Amniotic epithelial cell (primary cell): Measurements from ENCODE around the gene NKAIN2.

Experiments
- DNase-seq: peaks from one replicate; pipeline ENCODE4 v3.0.0-alpha.2; 2010; ENCODE audit warnings: low read depth

Gene NKAIN2

GRCh38 chr6:124599656-124600055, 796.0 kb downstream of the NKAIN2 start:
- DNase-seq: no peak

DNA sequence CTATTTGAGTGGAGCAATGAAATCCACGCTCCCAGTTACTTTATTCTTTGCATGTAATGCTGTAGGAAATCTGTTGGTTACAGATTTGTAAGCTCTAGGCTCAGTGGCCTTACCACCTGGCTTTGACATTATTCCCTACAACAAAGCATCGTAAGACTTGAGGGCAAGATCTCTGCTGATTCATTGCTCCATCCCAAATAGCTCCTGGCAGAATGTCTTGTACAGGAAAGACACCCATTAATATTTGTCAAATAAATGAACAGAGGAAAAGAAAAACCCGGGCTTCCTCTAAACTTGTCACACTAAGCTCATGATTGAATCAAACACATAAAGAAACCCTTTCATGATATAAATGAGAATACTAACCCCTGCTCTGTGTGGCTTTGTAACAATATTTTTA, 801.1 kb downstream of the NKAIN2 start:
- no peak for DNase-seq

DNA sequence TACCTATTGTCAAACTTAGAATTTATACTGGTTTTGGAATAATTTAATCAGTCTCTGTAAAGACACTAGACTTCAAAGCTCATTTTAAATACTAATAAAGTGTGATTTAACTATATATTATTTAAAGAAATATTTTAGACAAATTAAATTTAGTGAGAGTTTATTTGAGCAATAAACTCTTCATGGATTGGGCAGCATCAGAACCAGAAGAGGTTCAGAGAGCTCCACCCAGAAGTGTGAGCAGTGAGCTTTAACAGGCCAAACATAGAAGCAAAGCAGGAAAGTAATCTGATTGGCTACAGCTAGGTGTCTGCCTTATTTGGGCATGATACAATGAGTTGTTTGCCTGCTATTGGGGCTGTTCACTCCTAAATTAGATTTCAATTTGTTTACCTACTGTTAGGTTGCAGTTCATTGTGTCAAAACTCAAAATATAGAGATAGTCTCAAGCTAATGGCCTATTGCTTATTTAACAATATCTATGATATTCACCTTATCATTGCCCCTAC, 803.5 kb downstream of the NKAIN2 start:
- DNase-seq: no peak

DNA sequence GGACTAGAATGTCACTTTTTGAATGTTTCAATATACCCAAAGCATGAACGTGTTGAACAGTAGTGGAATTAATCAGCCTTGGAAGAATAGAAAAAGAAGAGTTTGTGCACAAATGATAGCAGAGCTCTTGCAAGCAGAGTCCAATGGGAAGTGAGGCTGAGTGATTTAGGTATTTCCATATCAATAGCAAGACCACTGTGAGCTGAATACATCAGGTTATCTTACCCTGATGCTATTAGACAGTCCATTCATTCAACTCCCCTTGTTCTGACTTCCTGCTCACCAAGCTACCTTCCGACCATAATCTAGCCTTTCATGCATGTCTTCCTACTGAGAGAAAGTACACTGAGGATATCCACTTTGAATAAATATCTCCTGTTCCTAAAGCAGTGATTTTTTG, 809.4 kb downstream of the NKAIN2 start:
- DNase-seq: no peak

GRCh38 chr6:124622351-124622750, 818.7 kb downstream of the NKAIN2 start:
- no peak for DNase-seq

- DNase-seq: no peak
Measured at GRCh38 chr6:124633655-124634054, 830.0 kb downstream of the NKAIN2 start.

DNA sequence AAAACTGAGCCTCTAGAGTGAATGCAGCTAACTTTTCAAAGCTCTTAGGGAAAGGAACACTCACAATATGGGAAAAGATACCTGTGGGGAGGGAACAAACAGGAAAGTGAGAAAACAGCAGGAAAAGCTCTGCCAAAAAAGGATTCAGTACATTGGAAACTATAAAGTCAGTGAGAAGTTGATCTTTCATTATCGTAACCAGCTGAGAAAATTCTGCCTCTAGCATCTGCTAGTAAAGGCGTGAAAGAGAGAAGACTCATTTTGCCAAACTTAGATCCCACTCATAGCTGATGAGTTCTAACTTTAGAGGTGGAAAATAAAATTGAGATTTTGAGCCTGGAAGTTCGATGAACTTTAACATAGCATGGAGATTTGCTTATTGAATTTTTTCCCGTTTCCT, 836.8 kb downstream of the NKAIN2 start:
- no peak for DNase-seq

DNA sequence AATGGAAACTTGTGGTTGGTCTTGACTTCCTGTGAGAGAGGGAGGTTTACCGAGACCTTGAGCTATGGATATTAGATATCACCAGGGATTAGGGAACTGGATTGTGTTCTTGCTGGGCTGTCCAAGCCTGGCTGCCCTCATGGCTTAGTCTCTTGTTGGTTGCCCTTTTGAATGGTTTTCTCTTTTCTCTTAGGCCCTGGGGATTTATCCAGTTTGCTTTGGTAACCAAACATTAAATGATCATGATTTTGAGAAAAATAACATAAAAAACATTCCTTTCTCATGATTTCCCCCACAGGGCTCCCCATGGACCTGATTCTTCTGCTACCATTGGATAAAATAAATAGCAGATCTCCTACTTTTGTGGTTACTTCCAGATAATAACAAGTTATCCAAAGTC, 852.2 kb downstream of the NKAIN2 start:
- DNase-seq: no peak

DNA sequence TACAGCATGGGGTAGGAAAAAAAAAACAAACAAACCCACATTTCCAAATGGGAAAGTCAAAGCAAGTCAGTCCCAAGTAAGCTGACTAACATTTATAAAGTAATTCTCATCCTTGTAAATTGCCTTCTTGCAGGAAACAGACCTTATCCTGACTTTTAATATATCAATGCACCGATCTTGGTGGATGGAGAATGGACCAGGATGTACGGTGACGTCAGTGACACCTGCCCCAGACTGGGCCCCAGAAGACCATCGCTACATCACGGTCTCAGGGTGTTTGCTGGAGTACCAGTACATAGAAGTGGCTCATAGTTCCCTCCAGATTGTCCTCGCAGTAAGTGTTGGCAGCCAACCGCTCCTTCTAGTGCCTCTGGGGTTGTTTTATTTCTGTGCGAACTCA, 854.4 kb downstream of the NKAIN2 start:
- no peak for DNase-seq

- DNase-seq: no peak
Measured at GRCh38 chr6:124659427-124659826, 855.8 kb downstream of the NKAIN2 start.

DNA sequence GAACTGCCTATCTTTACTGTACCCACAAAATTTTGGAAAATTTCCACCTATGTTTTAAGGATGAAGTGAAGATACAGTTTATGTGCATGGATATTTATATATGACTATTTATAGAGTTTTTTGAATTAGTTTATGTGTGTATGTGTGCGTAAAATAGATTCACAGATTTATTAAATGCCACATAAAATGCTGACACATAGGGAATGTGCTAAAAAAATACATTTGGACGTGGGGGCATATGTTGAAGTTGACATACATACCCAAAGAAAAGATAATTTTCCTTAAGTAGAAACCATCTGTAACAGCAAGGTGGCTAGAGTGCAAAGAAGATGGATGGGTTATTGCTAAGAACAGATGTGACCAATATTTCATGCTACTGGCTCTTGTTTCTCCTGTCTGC, 856.5 kb downstream of the NKAIN2 start:
- no peak for DNase-seq

DNA sequence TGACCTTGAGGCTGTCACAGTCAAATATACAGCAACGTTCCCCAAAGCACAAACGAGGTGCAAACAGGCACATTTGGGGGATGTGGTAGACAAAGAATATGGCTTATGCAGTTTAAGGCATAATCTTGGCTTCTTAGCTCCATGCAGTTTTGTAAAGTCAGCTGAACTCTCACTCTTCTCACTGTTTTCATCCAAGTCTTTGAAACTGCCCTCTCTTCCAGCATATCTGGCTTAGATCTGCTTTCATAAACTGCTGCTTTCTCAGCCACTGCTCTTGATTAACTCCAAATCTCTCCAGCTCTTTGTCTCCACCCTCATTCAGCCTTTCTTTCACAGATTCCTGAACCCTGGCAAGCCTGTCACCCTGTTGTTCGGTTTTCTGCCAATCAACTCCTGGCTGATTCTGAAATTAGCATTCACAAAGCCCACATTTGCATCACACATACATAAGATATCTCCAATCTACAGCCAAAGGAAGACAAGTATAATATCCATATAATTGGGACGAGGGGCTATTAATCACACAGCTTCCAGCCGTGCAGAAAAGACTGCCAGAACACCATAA, 857.5 kb downstream of the NKAIN2 start:
- DNase-seq: no peak

GRCh38 chr6:124668028-124668427, 864.4 kb downstream of the NKAIN2 start:
- no peak for DNase-seq

DNA sequence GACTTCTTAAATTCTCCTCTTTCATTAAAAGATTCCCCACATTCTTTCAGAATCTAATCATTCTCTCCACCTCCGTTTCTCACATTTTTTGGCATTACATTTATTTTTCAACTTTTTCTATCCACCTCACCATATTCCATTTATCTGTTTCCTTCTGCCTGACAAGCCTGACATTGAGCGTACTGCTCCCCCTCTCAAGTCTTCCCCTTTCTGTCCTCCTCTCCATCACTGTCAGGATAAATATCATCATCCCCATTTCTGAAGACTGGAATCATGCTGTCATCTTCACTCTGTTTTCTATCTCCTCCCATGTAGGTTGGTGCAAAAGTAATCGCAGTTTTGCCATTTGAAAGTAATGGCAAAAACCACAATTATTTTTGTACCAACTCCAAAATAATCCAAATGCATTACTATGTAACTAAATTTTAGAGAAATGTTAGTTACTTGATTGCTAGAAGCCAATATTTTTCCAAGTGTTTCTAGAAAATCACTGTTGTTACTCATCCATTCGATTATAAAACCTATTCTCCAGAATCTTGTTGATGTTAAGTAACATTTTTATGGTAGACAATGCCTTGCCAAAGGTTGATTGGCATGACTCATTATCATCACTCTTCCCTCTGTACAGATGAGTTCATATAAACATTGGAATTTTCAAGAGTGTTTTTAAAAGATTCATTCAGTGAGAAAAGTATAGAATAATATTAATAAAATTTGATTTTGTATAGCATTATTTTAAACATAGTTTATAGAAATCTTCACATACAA, 866.2 kb downstream of the NKAIN2 start:
- no peak for DNase-seq

DNA sequence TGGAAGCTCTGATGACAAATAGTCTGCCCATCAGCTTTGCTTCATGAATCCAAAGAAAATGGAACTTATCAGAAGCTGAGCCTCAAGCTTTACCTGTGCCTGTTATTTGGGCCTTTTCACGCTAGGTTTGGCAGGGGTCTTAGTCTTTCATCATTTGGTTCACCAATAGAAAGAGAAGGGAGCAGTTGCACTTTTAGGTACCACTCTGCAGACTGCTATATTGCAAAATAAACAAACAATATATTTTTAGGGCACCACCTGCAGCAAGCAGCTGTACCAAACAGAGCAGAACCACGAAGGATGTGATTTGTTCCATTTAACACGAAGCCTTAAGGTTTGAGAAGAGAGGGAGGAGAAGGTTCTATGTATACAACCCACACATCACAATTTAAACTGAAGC, 867.1 kb downstream of the NKAIN2 start:
- DNase-seq: no peak

GRCh38 chr6:124671324-124671723, 867.7 kb downstream of the NKAIN2 start:
- DNase-seq: no peak

DNA sequence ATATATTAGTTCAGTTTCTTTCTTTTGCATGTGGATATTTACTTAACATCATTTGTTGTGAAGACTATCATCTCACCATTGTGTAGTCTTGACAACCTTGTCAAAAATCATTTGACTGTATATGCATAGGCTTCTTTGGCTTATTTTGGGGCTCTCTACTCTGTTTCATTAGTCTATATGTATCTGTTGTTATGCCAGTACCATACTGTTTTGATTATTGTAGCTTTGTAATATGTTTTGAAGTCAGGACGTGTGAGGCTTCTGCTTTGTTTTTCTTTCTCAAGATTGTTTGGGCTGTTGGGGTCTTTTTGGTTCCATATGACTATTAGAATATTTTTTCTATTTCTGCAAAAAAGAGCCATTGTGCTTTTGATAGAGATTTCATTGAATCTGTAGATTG, 870.4 kb downstream of the NKAIN2 start:
- no peak for DNase-seq

DNA sequence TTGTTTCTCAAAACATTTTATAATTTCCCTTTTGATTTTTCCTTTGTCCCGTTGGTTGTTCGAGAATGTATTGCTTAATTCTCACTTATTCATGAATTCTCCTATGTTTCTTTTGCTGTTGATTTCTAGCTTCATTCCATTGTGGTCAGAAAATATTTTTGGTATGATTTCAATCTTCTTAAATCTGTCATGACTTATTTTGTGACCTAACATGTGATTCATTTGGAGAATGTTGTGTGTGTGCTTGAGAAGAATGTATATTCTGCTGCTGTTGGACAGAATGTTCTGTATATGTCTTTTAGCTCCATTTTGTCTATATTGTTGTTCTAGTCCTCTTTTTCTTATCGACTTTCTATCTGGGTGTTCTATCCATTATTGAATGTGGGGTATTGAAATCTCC, 872.4 kb downstream of the NKAIN2 start:
- peak; percentile 94 for DNase-seq

DNA sequence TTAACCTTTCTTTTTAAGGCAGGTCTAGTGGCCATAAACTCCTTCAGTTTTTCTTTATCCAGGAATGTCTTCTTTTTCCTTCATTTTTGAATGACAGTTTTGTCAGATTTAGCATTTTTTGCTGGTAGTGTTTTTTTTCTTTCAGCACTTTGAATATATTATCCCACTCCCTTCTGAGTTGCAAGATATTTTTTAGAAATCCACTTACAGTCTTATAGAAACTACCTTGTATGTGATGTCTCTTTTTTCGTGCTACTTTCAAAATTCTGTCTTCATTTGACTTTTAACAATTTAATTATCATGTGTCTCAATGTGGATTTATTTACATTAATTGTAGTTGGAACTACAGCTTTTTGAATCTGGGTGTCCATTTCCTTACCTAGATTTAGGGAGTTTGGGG, 874.2 kb downstream of the NKAIN2 start:
- no peak for DNase-seq

GRCh38 chr6:124679387-124679786, 875.7 kb downstream of the NKAIN2 start:
- DNase-seq: peak; percentile 93

GRCh38 chr6:124682751-124683150, 879.1 kb downstream of the NKAIN2 start:
- no peak for DNase-seq

- no peak for DNase-seq
Measured at GRCh38 chr6:124683507-124683906, 879.8 kb downstream of the NKAIN2 start.

GRCh38 chr6:124684621-124685020, 881.0 kb downstream of the NKAIN2 start:
- DNase-seq: no peak

- no peak for DNase-seq
Measured at GRCh38 chr6:124688369-124688768, 884.7 kb downstream of the NKAIN2 start.
